ENCODE data around the gene MTUS2. TPM values are rescaled to one million over a fixed set of nuclear protein-coding genes. Genes with fewer than 3 reads are reported as not detected.

The MTUS2 gene
- polyA plus RNA-seq, 1 donor from 2014 or later: 4.4 TPM

GRCh38 chr13:29266756-29267733 lies 446.9 kb downstream of the MTUS2 start:
- Histone ChIP-seq H2AFZ (ENCODE audit: low read depth, low read length) (no peak overlapping the region), H3K9me2 (ENCODE audit: insufficient read depth, low read length) (no peaks in the 10 kb centered on the region), H4K20me1 (ENCODE audit: insufficient read depth) (no peaks in the 10 kb centered on the region), H3K27ac (ENCODE audit: low read length) (no peak overlapping the region), H3K36me3 (ENCODE audit: insufficient read depth, low read length) (no peaks in the 10 kb centered on the region), H3K9ac (ENCODE audit: low read length) (no peak overlapping the region), H3K4me3 (ENCODE audit: low read length) (no peak overlapping the region), H3F3A (ENCODE audit: insufficient read depth, low read length, poor library complexity, severe bottlenecking) (no peaks in the 10 kb centered on the region), H3K27me3 (ENCODE audit: insufficient read depth, low read depth, low read length) (no peaks in the 10 kb centered on the region), H3K9me3 (ENCODE audit: low read length) (no peaks in the 10 kb centered on the region), H3K79me2 (replicated peaks; ENCODE audit: insufficient read depth, low read length) (no peaks in the 10 kb centered on the region), H3K4me2 (ENCODE audit: low read length) (no peak overlapping the region)
- no peak for TF ChIP-seq REST (IDR thresholded peaks at IDR 0.05; ENCODE audit: borderline replicate concordance)
- TF ChIP-seq CTCF (IDR thresholded peaks at IDR 0.05; ENCODE audit: poor library complexity, severe bottlenecking): no peak
- TF ChIP-seq EP300 (conservative IDR thresholded peaks at IDR 0.05; ENCODE audit: poor library complexity, severe bottlenecking): no peak
- no peak for TF ChIP-seq EZH2 (IDR thresholded peaks at IDR 0.05; ENCODE audit: borderline replicate concordance, insufficient read depth, low read length, poor library complexity, severe bottlenecking)
- TF ChIP-seq POLR2AphosphoS5 (IDR thresholded peaks at IDR 0.05): no peak
- no peak for TF ChIP-seq MXI1 (conservative IDR thresholded peaks at IDR 0.05; ENCODE audit: poor library complexity, severe bottlenecking)
- no peak for TF ChIP-seq SMC3 (conservative IDR thresholded peaks at IDR 0.05; ENCODE audit: poor library complexity)
- no peak for TF ChIP-seq TAF1 (IDR thresholded peaks at IDR 0.05; ENCODE audit: low read depth)
- no peak for TF ChIP-seq RAD21 (conservative IDR thresholded peaks at IDR 0.05)

GRCh38 chr13:29270271-29270985 lies 450.3 kb downstream of the MTUS2 start:
- H3K9me3 ChIP-seq (ENCODE audit: low read length): no peaks in the 10 kb centered on the region
- no peak overlapping the region for H3K4me2 ChIP-seq (ENCODE audit: low read length)
- no peaks in the 10 kb centered on the region for H3K27me3 ChIP-seq (ENCODE audit: insufficient read depth, low read depth, low read length)
- H4K20me1 ChIP-seq (ENCODE audit: insufficient read depth): no peaks in the 10 kb centered on the region
- no peak overlapping the region for H2AFZ ChIP-seq (ENCODE audit: low read depth, low read length)
- no peaks in the 10 kb centered on the region for H3K36me3 ChIP-seq (ENCODE audit: insufficient read depth, low read length)
- TF ChIP-seq MXI1 (conservative IDR thresholded peaks at IDR 0.05; ENCODE audit: poor library complexity, severe bottlenecking) (no peak), SMC3 (conservative IDR thresholded peaks at IDR 0.05; ENCODE audit: poor library complexity) (no peak), EZH2 (IDR thresholded peaks at IDR 0.05; ENCODE audit: borderline replicate concordance, insufficient read depth, low read length, poor library complexity, severe bottlenecking) (no peak), CTCF (IDR thresholded peaks at IDR 0.05; ENCODE audit: poor library complexity, severe bottlenecking) (no peak), REST (IDR thresholded peaks at IDR 0.05; ENCODE audit: borderline replicate concordance) (no peak), POLR2AphosphoS5 (IDR thresholded peaks at IDR 0.05) (no peak), TAF1 (IDR thresholded peaks at IDR 0.05; ENCODE audit: low read depth) (no peak), RAD21 (conservative IDR thresholded peaks at IDR 0.05) (no peak), EP300 (conservative IDR thresholded peaks at IDR 0.05; ENCODE audit: poor library complexity, severe bottlenecking) (no peak)
- no peak overlapping the region for H3K27ac ChIP-seq (ENCODE audit: low read length)
- H3F3A ChIP-seq (ENCODE audit: insufficient read depth, low read length, poor library complexity, severe bottlenecking): no peaks in the 10 kb centered on the region
- H3K4me3 ChIP-seq (ENCODE audit: low read length): no peak overlapping the region
- H3K9me2 ChIP-seq (ENCODE audit: insufficient read depth, low read length): no peaks in the 10 kb centered on the region
- H3K9ac ChIP-seq (ENCODE audit: low read length): no peak overlapping the region
- H3K79me2 ChIP-seq (replicated peaks; ENCODE audit: insufficient read depth, low read length): no peaks in the 10 kb centered on the region

Measured in neural cell (in vitro differentiated cells).